GM12878 (cell line): ENCODE measurements around the gene PCED1A. TPM values are rescaled to one million over a fixed set of nuclear protein-coding genes. Genes with fewer than 3 reads are reported as not detected.

Experiments used
- ATAC-seq: fragments of 200-7000 bp; cut with Tn5 transposase; 3 replicates; pipeline ENCODE4 v1.9.1; 2020; ENCODE audit warnings: mild to moderate bottlenecking, moderate library complexity
- BruUV-seq: library from RNA; stranded (reverse); fragments of 400-500 nt; replicated peaks from 2 replicates; lab custom pipeline; 2021; lab: Mats Ljungman, UMichigan
- CTCF ChIA-PET: fragments of 300-600 bp; sonication (Branson Sonifier 250); formaldehyde crosslinking; extraction: SDS; loops from one replicate; lab custom pipeline; 2021; ENCODE audit warnings: inconsistent platforms; lab: Yijun Ruan, JAX
- POLR2A ChIA-PET: fragments of 350-600 bp; formaldehyde crosslinking; extraction: SDS; loops from one replicate; lab custom pipeline; 2021; ENCODE audit warnings: inconsistent platforms; lab: Charles Lee
- RAD21 ChIA-PET: fragments of 300-600 bp; sonication (Branson Sonifier 250); formaldehyde crosslinking; loops from one replicate; lab custom pipeline; 2023; ENCODE audit warnings: antibody characterized with exemption; ENCODE audit not compliant: unreplicated experiment; lab: Charles Lee
- SMC1A ChIA-PET: fragments of 300-600 bp; sonication (Branson Sonifier 250); formaldehyde crosslinking; loops from one replicate; lab custom pipeline; 2023; ENCODE audit not compliant: unreplicated experiment, uncharacterized antibody; lab: Charles Lee
- DNase-seq: peaks from one replicate; pipeline ENCODE4 v3.0.0-alpha.2; 2011; ENCODE audit warnings: low read depth, low spot score
- FAIRE-seq: peaks from 3 replicates; lab custom pipeline; 2011; peaks lifted over from hg19 to GRCh38; lab: Jason Lieb, UNC
- H2AFZ ChIP-seq: 2 replicates; pipeline ENCODE4 v1.6.0; 2011; ENCODE audit warnings: low read depth, low read length, control low read depth; ENCODE audit not compliant: control insufficient read depth
- H3K27ac ChIP-seq: 2 replicates; pipeline ENCODE4 v1.5.1; 2011; ENCODE audit warnings: control low read depth; ENCODE audit not compliant: control insufficient read depth, insufficient read depth
- H3K27me3 ChIP-seq, 2 experiments: replicated peaks in 1 of 2; 2 replicates each; pipeline versions ENCODE4 v1.6.0 to v1.6.1; 2011; ENCODE audit warnings: low read length in 1 of 2; ENCODE audit not compliant: control insufficient read depth in 2 of 2, insufficient read depth in 2 of 2
- H3K36me3 ChIP-seq, 2 experiments: 2 replicates each; pipeline ENCODE4 v1.5.1; 2011; ENCODE audit warnings: low read length in 1 of 2; ENCODE audit not compliant: control insufficient read depth in 2 of 2, insufficient read depth in 2 of 2
- H3K4me1 ChIP-seq: 2 replicates; pipeline ENCODE4 v1.6.1; 2011; ENCODE audit warnings: mild to moderate bottlenecking, low read length, moderate library complexity, mixed read lengths; ENCODE audit not compliant: control insufficient read depth, insufficient read depth
- H3K4me2 ChIP-seq: 2 replicates; pipeline ENCODE4 v1.6.0; 2011; ENCODE audit warnings: control low read depth; ENCODE audit not compliant: control insufficient read depth, insufficient read depth
- H3K4me3 ChIP-seq: fragments of 200-600 bp; sonication (generic); 2 replicates; pipeline ENCODE4 v1.5.1; 2016
- H3K79me2 ChIP-seq: 2 replicates; pipeline ENCODE4 v1.6.0; 2011; ENCODE audit warnings: low read length; ENCODE audit not compliant: control insufficient read depth, insufficient read depth
- H3K9ac ChIP-seq: 2 replicates; pipeline ENCODE4 v1.8.0; 2011; ENCODE audit warnings: low read length, control low read depth, mixed read lengths; ENCODE audit not compliant: control insufficient read depth, insufficient read depth
- H3K9me3 ChIP-seq: replicated peaks from 3 replicates; pipeline ENCODE4 v1.5.1; 2011; ENCODE audit warnings: mild to moderate bottlenecking, low read length; ENCODE audit not compliant: control insufficient read depth, insufficient read depth
- H4K20me1 ChIP-seq: 2 replicates; pipeline ENCODE4 v1.6.0; 2011; ENCODE audit not compliant: control insufficient read depth, insufficient read depth
- CHD4 ChIP-seq: fragments of 200-600 bp; sonication (generic); IDR thresholded peaks from 2 replicates; pipeline ENCODE4 v1.6.1; 2016; ENCODE audit warnings: mild to moderate bottlenecking
- HDAC2 ChIP-seq: fragments of 200-600 bp; sonication (generic); IDR thresholded peaks from 2 replicates; pipeline ENCODE4 v1.6.1; 2017
- SREBF1 ChIP-seq: IDR thresholded peaks from 2 replicates; pipeline ENCODE4 v1.6.1; 2012; ENCODE audit warnings: mild to moderate bottlenecking, low read length
- SREBF2 ChIP-seq: IDR thresholded peaks from 2 replicates; pipeline ENCODE4 v1.6.1; 2012; ENCODE audit warnings: mild to moderate bottlenecking, low read length
- TCF7 ChIP-seq: IDR thresholded peaks from 2 replicates; pipeline ENCODE4 v1.6.1; 2014; ENCODE audit warnings: antibody characterized with exemption, borderline replicate concordance
- ZBTB4 ChIP-seq: fragments of 450-650 bp; formaldehyde crosslinking; IDR thresholded peaks from 2 replicates; pipeline ENCODE4 v1.4.0; 2022; ENCODE audit warnings: mild to moderate bottlenecking, moderate library complexity
- ZNF384 ChIP-seq: IDR thresholded peaks from 2 replicates; pipeline ENCODE4 v1.6.1; 2012; ENCODE audit warnings: low read depth, mild to moderate bottlenecking, low read length, improper control_type of control experiment, borderline replicate concordance
- WGBS: methylation state at CpG from one replicate; pipeline ENCODE4 v1.1.6; 2016; ENCODE audit warnings: low lambda C conversion rate; ENCODE audit not compliant: insufficient replicate concordance, insufficient coverage; ENCODE audit errors: missing lambda C conversion rate; 5-methylcytosine and 5-hydroxymethylcytosine counted together
- in situ Hi-C: fragments of 300-500 bp; cut with MboI; formaldehyde crosslinking; loops from 9 replicates; pipeline ENCODE4 v1.14.3; 2018; ENCODE audit warnings: mixed read lengths
- intact Hi-C: fragments of 100-400 bp; cut with micrococcal nuclease; formaldehyde crosslinking; loops from one replicate; pipeline ENCODE4 v1.14.2; 2022; ENCODE audit not compliant: unreplicated experiment
- polyA plus RNA-seq, 11 experiments: library from polyadenylated mRNA; depleted of rRNA in 4 of 11; unstranded in 6 of 11; stranded (reverse) in 5 of 11; fragments of >200 nt; fragmentation: Nextera tagmentation in 4 of 11; fragmentation: Illumina TruSeq in 1 of 11; extraction: Ambion mirVana in 4 of 11; extraction: Trizol in 1 of 11; gene quantifications; 1 replicate in 1 of 11; 2 replicates in 10 of 11; pipeline versions ENCODE4 v1.2.1 to v1.2.3, GENCODE V29; 2011 to 2016; ENCODE audit warnings: inconsistent platforms in 2 of 11, missing spikeins in 2 of 11, low read depth in 1 of 11
- total RNA-seq, 4 experiments: library from RNA; depleted of rRNA in 3 of 4; stranded (reverse); fragments of >200 nt in 3 of 4; fragmentation: Illumina TruSeq in 1 of 4; extraction: Trizol in 1 of 4; gene quantifications; 2 replicates each; pipeline versions ENCODE4 v1.2.1 to v1.2.3, GENCODE V29; 2013 to 2021

PCED1A gene
- total and polyA plus RNA-seq, 10 of the 15 experiments (the other 5 are each of a cell fraction or from before 2014, with no cell fraction given) = 4.5 to 30.9 (median 12.0) TPM

DNA sequence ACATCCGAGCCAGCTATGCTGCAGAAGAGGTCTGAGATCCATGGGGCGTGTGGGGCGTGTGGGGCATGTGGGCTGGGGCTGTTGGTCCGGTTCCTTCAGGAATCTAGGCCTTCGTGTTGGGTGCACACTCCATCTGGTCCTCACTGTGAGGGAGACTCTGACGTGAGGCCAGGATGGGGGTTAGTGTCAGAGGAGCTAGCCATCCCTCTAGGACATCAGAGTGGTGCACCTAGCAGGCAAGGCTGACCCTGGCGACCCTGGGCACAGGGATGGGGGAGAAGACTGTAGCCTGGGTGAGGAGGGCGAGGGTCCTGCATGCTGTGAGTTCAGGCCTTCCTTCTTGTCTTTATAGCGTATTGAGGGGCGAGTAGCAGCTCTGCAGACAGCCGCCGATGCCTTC lies 24.2 kb upstream of the PCED1A start:
- Histone ChIP-seq H3K27ac (no peak overlapping the region), H3K9me3 (no peaks in the 10 kb centered on the region), H3K4me2 (no peak overlapping the region), H2AFZ (no peak overlapping the region), H3K4me3 (no peak overlapping the region), H3K27me3 (no peaks in the 10 kb centered on the region), H3K79me2 (no peaks in the 10 kb centered on the region), H3K9ac (no peak overlapping the region), H3K36me3 (peaks cover 9 to 10% of the 10 kb centered on the region in 2 experiments), H4K20me1 (no peaks in the 10 kb centered on the region), H3K4me1 (no peaks in the 10 kb centered on the region)
- SMC1A ChIA-PET = interaction anchor here (0.6 kb wide), 1 partner anchor 90 kb away, joined by 3 read pairs; no protein-coding TSS in a partner anchor
- DNase-seq (no peak), FAIRE-seq (no peak), ATAC-seq (no peak)
- CTCF ChIA-PET = interaction anchor here (2.1 kb wide), 1 partner anchor 136 kb away, joined by 7 read pairs; no protein-coding TSS in a partner anchor
- intact Hi-C loops (no loop called here), in situ Hi-C loops (no loop called here)
- no TSS peak for BruUV-seq
- WGBS = 92% methylated on average over 12 of the region's 12 CpGs
- POLR2A ChIA-PET = no interaction called here
- RAD21 ChIA-PET = no interaction called here
- TF ChIP-seq ZBTB4 (CRISPR knock-in tag) (no peak), ZNF384 (no peak), HDAC2 (no peak), CHD4 (no peak), TCF7 (no peak), SREBF2 (no peak), SREBF1 (no peak)
